LoVo (cell line): Measurements from ENCODE around the gene SEC14L6.
"Not testable (repeated sequence)": the region's sequence is repeated elsewhere in the genome, so short reads cannot be mapped to it uniquely, and the experiment has no call there.

Experiments used
- DNase-seq: peaks from one replicate; pipeline ENCODE4 v3.0.0-alpha.2; 2016; ENCODE audit warnings: low spot score

The SEC14L6 gene

DNA sequence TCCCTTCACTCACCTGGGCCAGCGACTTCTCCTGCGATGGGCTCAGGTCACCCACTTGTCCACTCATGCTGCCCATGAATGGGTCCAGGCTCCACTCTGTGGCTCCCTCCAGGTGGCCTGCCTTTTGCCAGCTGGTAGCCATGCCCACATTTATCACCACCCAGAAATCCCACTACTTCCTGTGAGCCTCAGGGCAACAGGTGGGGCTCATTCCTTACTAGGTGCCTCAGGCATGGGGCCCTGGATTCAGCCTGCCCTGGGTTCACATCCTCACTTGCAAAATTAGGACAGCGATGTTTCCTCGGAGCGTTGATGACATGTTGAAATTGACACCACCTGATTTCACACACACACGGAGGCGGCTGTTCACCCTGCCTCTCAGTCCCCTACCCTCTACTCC is at the start of gene SEC14L6:
SEC14L6 (minus strand) TSS at position 126 of the 400 bp plus-strand sequence; CDS start at position 67, 59 bp downstream.
- no peak for DNase-seq

DNA sequence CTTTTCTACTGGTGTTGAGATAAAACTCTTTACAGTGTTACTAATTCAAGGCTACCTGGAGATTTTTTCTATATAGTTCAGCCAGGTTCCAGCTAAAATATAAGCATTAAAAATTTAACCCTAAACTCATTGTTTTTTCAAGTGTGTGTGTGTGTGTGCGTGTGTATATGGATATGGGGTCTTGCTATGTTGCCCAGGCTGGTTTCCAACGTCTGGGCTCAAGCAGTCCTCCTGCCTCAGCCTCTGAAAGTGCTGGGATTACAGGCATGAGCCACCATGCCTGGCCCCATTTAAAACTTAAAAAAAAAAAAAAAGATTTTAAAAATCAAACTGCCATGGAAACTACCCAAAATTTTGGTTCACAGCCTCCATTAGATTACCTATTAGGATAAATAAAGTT is 49.7 kb upstream of the SEC14L6 start:
- DNase-seq = no peak

DNA sequence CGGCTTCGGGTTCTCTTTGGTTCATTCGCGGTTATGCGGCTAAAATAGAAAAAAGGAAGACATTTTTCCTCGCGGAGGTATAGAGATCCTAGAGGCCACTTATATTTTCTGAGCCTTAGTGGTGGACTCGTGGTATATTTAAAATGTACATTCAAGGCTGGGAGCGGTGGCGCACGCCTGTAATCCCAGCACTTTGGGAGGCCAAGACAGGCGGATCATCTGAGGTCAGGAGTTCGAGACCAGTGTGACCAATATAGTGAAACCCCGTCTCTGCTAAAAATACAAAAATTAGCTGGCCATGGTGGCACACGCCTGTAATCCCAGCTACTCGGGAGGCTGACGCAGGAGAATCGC is 45.8 kb upstream of the SEC14L6 start:
- DNase-seq = not testable (repeated sequence)

DNA sequence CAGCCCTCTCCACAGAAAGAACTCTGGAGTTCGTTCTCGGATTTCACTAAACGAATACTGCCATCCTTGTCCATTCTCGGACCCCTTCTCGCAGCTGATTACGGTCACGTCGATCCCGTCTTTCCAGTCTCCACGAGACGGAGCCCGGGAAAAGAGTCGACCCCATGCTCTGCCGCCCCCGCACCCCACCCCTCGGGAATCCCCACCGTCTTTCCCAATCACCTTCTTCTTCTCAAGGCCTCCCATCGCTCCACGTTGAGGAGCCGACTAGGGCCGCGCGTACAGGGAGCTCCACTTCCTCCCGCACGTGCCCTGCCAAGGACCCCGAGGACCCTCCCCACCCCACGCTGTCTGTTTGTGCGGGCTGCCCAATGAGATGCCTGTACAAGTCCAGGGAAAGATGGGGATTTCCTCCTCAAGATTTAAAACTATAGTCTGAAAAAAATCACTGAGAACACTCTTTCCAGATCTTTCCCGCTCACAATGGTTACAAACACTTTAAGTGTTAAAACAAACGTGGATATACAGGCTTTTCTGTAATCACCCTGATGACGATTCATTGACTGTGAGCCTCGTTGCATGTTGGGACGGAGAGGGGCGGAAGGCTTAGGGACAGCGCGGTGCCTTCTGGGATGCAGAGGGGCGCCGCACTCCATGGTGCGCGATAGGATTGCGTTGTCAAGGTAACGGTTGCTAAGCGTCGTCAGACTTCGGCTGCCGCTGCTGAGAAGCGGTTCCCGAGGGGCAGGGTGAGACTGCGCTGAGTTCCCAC is 45.2 kb upstream of the SEC14L6 start, which contains the start of gene PES1:
PES1 (minus strand) TSS at position 323 of the 772 bp plus-strand sequence; CDS start at position 246, 77 bp downstream.
- peak; percentile 99 for DNase-seq

DNA sequence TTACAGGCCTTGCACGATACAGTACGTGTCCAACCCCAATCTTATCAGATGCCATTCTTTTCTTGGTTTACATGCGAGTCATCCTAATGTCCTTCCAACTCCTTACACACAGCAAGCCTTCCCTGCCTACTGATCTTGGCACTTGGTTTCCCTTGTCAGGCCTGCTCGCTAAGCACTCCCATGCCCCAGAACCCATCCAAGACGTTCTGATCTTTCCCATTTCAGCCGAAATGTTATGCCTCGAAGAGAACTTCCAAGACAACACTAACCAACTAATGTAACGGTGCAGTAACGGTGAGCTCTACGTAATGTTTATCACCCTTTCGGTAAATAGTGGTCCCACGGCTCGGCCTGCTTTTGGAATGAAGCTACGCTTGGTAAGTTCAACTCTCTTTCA is 44.6 kb upstream of the SEC14L6 start:
- no peak for DNase-seq

DNA sequence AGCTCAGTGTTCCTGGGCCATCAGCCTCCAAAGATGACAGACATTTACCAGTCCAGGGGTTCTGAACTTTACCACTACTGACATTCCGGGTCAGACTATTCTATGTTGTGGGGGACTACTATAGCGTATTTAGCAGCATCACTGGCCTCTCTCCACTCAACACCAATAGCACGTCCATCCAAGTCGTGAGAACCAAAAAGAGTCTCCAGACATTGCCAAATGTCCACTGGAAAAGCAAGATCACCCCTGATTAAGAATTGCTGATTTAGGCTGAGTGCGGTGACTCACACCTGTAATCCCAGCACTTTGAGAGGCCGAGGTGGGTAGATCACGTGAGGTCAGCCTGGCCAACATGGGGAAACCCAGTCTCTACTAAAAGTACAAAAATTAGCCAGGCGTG is 39.9 kb upstream of the SEC14L6 start:
- no peak for DNase-seq

DNA sequence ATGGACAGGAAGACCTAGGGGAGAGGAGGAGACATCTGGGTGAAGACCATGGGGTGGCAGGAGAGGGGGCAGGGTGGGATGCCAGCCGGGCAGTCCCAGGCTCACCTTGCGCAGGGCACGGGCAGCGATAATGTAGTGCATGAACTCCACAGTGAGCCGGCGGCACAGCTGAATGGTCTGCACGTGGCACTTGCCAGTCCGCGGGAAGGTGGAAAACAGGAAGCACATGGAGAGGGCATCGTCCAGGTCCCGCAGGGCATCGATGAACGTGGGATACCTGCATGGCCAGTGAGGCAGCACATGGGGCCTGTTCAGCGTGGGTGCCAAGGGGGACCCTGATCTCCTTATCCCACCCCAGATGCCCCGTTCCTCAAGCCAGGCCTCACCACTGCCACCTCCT is 37.9 kb upstream of the SEC14L6 start:
- DNase-seq = no peak

DNA sequence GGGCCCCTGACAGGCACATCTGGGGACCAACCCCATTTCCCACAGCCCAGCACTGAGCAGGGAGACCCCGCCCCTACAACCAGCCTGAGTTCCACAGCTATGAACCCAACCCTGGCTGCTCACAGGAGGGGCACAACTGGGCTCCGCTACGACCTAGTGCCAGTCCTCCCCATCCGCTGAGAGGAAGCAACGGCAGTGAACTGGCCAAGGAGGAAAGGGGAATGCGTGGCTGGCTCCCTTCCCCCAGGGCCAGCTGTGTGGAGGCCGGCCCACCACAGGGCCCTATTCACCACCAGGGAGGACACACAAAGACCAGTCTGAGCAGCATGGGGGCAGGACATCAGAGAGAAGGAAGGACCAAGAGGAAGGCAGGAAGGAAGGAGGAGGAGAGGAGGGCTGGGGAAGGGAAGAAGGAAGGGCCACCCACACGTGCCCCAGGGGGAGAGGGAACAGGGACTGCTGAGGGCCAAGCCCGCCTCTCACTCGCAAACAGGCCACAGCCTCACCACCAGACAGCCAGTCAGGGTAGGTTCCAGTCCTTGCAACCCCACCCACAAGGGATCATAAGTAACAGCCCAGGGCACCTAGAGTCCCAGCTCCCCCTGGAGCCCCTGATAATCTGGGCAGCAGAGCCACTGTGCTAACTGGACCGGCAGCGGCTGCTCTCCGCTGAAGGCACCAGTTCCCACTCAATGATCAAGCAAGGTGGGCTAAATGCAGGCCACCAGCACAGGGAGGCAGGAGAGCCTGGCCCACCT is 36.4 kb upstream of the SEC14L6 start:
- no peak for DNase-seq

DNA sequence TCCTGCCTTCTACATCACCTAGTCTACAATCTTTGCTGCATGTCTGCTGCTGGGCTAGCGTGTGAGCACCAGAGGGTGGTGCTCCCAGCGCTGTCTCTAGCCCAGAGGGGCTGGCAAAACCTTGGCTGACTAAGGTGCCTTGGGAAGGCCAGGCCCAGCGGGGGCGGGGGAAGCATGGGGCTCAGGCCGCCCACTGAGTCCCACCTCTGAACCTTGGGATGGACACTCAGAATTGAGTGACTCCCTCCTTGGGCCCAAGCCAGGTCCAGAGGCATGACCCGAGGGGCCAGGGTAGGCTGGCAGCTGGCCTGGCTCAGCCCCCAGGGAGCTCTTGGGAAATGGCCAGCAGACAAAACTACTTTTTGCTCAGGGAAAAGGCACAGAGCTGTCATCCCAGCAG is 35.5 kb upstream of the SEC14L6 start:
- DNase-seq = no peak

DNA sequence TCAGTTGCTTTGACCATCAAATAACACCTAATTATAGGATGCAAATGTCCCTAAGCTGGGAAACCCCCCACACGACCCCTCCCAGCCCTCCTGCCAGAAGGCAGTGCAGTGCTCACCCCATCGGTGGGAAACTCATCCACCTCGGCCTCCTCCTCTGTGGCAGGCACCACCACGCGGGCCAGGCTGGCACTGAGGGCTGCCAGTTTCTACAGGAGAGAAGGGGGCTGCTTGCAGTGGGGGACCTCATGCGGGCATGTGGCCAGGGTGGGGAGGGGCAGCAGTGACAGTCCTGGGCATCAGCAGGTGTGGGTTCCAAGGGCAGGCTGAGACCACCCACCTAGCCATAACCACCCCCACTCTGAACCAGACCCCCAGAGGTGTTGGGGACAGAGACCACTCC is 34.4 kb upstream of the SEC14L6 start:
- DNase-seq = no peak

DNA sequence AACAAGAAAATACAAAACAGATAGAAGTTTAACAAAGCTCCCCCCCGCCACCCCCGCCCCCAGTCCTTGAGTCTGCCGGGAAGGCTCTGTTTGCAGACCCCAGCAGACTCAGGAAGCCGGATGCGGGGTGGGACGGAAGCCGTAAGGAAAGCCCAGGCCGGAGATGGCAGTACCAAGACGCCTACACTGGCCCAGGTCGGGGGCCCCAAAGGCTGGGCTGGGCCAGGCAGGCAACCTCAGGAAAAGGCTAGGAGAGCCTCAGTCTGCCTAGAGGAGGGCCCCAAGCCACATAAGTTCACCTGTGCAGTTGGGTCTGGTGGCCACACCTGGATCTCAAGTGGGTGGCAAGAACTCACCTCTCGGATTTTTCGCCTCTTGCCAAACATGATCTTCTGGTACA is 31.9 kb upstream of the SEC14L6 start:
- no peak for DNase-seq

DNA sequence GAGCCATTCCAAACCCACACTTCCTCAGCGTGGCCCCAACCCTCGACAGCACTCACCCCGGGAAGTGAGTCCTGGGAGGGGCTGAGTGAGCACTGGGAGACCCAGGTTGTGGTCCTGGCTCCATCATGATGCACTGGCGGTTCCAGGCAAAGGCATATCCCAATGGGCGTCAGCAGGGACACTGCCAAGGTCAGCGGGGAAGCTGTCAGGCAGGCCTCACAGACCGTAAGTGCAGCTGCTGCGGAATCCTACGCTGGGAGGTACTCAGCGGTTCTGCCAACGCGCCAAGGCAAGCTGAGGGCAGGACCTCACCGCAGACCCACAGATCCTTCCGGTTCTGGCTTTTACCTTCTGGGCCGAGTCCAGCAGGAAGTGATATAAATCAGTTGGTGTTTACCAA is 29.3 kb upstream of the SEC14L6 start:
- no peak for DNase-seq

DNA sequence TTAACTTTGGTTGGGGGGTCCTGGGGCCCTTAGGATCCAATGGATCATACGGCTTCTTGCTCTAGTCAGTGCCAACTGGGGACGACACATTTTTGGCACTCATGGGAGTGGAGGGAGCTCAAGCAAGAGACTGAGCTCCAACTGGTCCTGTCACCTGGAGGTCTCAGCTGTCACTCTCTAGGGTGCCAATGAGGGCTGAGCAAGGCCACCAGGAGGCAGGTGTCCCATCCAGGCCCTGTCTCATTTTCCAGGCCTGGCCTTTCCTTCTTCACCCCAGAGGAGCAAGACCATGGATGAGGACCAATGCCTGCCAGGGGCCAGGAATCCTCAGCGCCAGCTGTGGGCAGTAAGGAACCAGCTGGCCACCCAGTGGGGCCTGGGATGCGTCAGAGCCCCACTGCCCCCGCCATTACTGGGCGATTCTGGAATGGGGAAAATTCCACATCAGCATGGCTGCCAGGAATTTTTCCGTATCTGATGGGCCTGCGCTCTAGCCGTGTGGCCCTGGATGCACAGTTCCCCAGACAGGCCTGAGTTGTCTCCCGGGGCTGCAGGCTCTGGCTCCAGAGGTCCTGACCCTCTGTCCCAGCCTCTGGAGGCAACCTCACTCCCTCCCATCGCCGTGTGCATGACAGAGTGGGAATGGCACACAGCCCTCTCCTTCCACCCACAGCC is 28.6 kb upstream of the SEC14L6 start:
- no peak for DNase-seq

DNA sequence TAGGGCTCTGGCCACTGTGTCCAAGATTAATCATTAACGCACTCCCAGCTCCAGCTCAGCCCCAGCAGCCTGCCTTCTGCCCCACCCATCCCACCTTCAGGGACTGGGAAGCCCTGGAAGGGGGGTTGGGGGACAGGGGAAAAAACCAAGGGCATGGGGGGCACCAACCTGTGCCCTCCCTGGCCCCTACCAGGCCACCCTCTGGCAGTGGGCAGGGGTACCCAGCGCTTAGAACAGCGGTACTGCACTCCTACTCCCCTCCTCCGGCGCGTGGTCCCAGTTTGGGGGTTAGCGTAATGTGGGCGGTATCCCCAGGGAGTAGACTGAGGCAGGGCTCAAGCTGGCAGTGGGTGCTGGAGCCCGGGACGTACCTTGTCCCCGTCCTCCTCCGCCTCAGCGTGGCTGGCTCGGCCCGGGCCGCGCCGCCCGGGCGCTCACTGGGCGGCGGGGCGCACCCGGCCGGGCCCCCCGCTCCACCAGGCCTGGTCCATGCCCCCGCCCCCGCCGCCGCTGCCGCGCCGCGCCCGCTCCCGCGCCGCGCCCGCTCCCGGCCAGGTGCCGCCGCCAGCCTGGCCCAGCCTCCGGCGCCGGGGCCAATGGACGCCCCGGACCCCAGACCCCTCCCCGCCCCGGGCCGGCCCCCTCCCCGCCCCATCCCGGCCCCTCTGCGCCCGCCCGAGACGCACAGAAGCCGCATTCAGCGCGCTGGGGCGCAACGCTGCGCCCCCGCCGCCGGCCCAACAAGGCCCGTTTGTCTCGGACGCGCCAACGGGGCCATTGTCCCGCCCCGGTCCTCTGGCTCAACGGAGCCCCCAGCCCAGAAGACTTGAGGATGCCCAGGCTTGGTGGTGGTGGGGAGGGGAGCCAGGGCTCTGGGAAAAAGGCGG is 27.8 kb upstream of the SEC14L6 start, which contains the start of gene GAL3ST1:
GAL3ST1 (minus strand) TSS at position 571 of the 887 bp plus-strand sequence. CDS start 17,273 bp downstream, outside the sequence.
- peak; percentile 40 for DNase-seq

DNA sequence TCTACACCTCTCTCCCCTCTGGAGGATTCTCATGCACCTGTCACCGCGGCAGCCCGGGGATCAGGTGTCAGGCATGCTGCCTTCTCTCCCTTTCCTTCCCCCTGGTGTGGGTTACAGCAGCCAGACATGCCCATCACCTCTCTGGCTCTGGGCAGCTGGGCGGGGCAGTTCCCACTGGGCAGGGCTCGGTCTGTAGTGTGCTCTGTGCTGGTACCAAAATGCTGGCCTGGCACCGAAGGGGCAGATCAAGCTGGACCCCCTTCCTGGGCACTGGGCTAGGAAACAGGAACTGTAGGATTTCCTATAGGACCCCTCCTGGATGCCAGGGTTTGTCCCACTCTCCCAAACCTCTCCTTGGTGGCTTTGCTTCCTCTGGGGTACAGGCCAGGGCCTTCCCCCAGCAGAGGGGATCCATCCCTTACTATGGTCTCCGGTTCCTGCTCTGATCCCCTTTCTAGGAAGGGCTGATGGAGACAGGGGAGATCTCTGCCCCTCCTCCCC is 27.1 kb upstream of the SEC14L6 start:
- DNase-seq = no peak

DNA sequence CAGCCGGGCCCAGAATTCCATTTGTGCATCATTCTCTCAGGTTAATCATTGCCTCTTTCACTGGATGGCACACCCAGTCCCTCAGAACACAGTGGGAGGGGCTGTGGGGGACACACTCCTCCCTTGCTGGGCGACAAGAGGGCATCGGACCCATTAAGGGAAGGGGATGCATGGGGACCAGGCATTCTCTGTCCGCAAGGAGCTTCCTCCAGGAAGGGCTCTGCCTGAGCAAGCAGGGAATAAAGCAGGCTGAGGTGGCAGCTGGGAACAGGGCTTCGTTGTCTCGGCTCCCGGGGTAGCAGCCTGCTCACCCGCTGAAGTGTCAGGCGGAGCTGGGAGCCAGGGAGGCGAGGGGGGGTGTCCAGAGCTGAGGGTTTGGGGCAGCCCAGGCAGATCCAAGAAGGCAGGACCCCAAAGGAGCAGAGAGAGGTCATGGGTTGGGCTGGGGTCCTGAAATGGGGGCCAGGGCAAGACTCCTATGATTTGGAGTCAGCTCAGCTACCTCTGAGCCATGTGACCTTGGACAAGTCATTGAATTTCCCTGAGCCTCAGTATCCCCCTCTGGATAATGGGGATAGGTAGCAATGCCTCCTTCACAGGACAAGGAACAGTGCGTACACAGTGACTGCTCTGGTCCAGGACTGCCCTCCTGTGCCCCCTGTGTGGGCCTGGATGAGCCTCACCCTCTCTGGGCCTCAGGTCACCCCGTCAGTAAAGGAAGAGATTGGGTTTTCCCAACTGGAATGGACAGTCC is 26.5 kb upstream of the SEC14L6 start:
- no peak for DNase-seq

DNA sequence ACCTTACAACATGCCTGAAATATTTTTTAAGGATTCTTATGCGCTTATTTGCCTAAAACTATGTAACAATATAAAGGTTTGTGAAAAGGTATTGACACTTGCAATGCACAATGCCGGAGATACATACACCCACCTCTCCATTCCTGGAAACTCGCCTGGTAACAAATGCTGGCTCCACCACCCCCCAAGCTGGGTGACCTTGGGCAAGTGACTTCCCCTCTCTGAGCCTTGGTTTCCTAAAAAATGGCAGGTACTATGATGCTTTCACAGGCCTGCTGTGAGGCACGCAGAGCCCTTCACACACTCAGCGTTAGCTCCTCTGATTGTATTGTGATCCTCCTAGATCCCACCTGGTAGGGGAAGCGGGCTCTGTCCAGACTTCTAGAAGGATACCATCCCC is 25.7 kb upstream of the SEC14L6 start:
- no peak for DNase-seq

DNA sequence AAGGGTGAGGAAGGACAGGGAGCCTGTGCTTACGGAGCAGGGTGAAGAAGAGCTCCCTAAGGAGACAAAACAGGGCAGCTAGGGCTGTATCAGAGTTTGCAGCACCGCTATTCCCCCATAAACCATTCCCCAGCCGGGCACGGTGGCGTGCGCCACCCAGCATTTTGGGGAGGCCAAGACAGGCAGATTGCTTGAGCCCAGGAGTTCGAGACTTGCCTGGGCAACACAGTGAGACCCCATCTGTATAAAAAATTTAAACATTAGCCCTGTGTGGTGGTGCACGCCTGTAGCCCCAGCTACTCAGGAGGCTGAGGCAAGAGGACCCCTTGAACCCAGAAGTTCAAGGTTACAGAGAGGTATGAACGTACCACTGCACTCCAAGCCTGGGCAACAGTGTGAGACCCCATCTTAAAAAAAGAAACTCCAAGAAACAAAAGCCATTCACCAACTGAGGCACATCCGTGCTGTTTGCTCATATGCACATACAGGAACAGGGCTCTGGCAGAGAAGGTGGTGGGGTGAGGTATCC is 23.2 kb upstream of the SEC14L6 start:
- no peak for DNase-seq

DNA sequence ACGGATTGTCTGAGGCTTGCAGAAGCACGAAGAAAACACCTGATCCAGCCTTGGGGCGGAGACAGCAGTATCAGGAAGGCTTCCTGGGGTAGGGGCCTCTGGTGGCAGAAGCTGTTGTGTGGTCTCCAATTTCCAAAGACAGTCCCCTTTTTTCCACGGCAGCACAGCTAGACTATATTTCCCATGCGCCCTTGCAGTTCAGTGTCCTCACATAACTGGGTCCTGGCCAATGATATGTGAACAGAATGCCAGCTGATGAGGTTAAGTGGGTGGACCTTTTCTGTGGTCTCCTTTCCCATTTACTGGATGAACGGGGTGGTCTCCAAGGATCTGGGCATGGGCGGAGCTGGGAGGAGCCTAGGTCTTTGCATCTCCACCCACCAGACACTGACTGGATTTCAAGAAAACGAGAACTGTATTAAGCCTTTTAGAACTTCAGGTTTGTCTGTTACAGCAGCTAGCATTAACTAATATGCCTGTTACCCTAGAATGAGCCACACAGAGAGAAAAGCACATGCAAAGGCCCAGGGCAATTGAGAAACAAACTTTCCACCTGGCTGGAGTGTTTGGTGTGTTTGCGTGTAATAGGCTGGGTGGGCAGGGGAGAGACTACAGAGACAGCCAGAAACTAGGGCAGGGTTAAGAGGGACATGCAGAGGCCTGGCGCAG is 21.7 kb upstream of the SEC14L6 start:
- DNase-seq = no peak

DNA sequence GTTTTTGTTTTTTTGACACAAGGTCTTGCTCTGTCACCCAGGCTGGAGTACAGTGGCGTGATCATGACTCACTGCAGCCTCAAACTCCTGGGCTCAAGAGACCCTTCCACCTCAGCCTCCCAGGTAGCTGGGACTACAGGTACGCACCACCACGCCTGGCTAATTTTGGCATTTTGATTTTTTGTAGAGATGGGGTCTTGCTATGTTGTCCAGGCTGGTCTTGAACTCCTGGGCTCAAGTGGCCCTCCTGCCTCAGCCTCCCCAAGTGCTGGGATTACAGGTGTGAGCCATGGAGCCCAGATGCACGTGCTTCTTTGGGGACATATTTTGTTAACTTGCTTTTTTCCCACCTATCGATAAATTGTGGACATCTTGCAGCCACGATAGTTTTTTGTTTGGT is 20.7 kb upstream of the SEC14L6 start:
- DNase-seq = not testable (repeated sequence)
